Measurements from ENCODE around the gene CTIF. TPM values are rescaled to one million over a fixed set of nuclear protein-coding genes. Genes with fewer than 3 reads are reported as not detected.

Gene CTIF
- total and polyA plus RNA-seq, 11 donors, result 21.2 to 93.0 (median 68.0) TPM

GRCh38 chr18:48904091-48904490, 365.3 kb downstream of the CTIF start:
- DNase-seq (no peak), ATAC-seq (no peak)
- H3K9me3 ChIP-seq, result peaks cover 0 to 15% (median 0%) of the 10 kb centered on the region in 12 donors
- no peaks in the 10 kb centered on the region for H3K27me3 ChIP-seq
- TF ChIP-seq POLR2A (IDR thresholded peaks at IDR 0.05), result no peak
- TF ChIP-seq CTCF (IDR thresholded peaks at IDR 0.05), result no peak
- intact Hi-C loops (cut with DNase I), result loop anchor here in 1 of 10 donors (5.0 kb wide), 1 partner anchor 43 kb away; no protein-coding TSS in a partner anchor
- H3K4me3 ChIP-seq, result no peak overlapping the region
- H3K4me1 ChIP-seq, result peaks cover 3 to 30% (median 18%) of the 10 kb centered on the region in 12 donors
- peak overlapping the region in 3 of 12 donors; percentile 73 to 91 (median 80) for H3K27ac ChIP-seq
- H3K36me3 ChIP-seq, result no peaks in the 10 kb centered on the region
- WGBS, 4 donors, result 99 to 100% (median 100%) methylated on average over 2 of the region's 2 CpGs

GRCh38 chr18:48904847-48905394, 366.1 kb downstream of the CTIF start:
- DNase-seq, result no peak
- H3K4me1 ChIP-seq, result peaks cover 3 to 30% (median 18%) of the 10 kb centered on the region in 12 donors
- intact Hi-C loops (cut with DNase I), result loop anchor here in 1 of 10 donors (5.0 kb wide), 1 partner anchor 42 kb away; no protein-coding TSS in a partner anchor
- TF ChIP-seq CTCF (IDR thresholded peaks at IDR 0.05) (no peak), POLR2A (IDR thresholded peaks at IDR 0.05) (no peak)
- 80 to 93% (median 82%) methylated on average over 3 of the region's 3 CpGs for WGBS, 4 donors
- no peak overlapping the region for H3K27ac ChIP-seq
- peaks cover 0 to 11% (median 0%) of the 10 kb centered on the region in 12 donors for H3K9me3 ChIP-seq
- H3K27me3 ChIP-seq, result no peaks in the 10 kb centered on the region
- H3K36me3 ChIP-seq, result no peaks in the 10 kb centered on the region
- no peak for ATAC-seq
- no peak overlapping the region for H3K4me3 ChIP-seq

GRCh38 chr18:48905513-48905912, 366.7 kb downstream of the CTIF start:
- WGBS, 4 donors, result 95 to 100% (median 96%) methylated on average over 1 of the region's 1 CpG
- Histone ChIP-seq H3K36me3 (no peaks in the 10 kb centered on the region), H3K27ac (no peak overlapping the region), H3K4me3 (no peak overlapping the region), H3K27me3 (no peaks in the 10 kb centered on the region), H3K9me3 (peaks cover 0 to 11% (median 0%) of the 10 kb centered on the region in 12 donors), H3K4me1 (peaks cover 3 to 30% (median 18%) of the 10 kb centered on the region in 12 donors)
- ATAC-seq, result no peak
- DNase-seq, result no peak
- TF ChIP-seq POLR2A (IDR thresholded peaks at IDR 0.05) (no peak), CTCF (IDR thresholded peaks at IDR 0.05) (no peak)
- intact Hi-C loops (cut with DNase I), result no loop called here

GRCh38 chr18:48908916-48909315, 370.1 kb downstream of the CTIF start:
- intact Hi-C loops (cut with DNase I), result no loop called here
- H3K27ac ChIP-seq, result no peak overlapping the region
- DNase-seq, result no peak
- ATAC-seq, result no peak
- TF ChIP-seq CTCF (IDR thresholded peaks at IDR 0.05) (no peak), POLR2A (IDR thresholded peaks at IDR 0.05) (no peak)
- peaks cover 0 to 9% (median 0%) of the 10 kb centered on the region in 12 donors for H3K4me1 ChIP-seq
- no peak overlapping the region for H3K4me3 ChIP-seq
- WGBS, 4 donors, result 82 to 87% (median 84%) methylated on average over 3 of the region's 3 CpGs
- no peaks in the 10 kb centered on the region for H3K36me3 ChIP-seq
- peaks cover 0 to 11% (median 0%) of the 10 kb centered on the region in 12 donors for H3K9me3 ChIP-seq
- no peaks in the 10 kb centered on the region for H3K27me3 ChIP-seq

Measured in heart left ventricle (tissue), 16 donors.